HEK293 (cell line): ENCODE measurements around the gene FSTL3.

ENCODE experiments used
- CTCF ChIA-PET: fragments of 350-600 bp; formaldehyde crosslinking; extraction: SDS; loops from one replicate; lab custom pipeline; 2021; ENCODE audit warnings: antibody characterized with exemption; lab: Yijun Ruan, JAX
- POLR2A ChIA-PET: fragments of 300-600 bp; formaldehyde crosslinking; extraction: SDS; loops from one replicate; lab custom pipeline; 2020; ENCODE audit warnings: antibody characterized with exemption, inconsistent platforms; lab: Yijun Ruan, JAX
- H3K27ac ChIP-seq: fragments of 200-500 bp; sonication (Bioruptor generic); 2 replicates; pipeline ENCODE4 v1.5.1; 2014; ENCODE audit warnings: low read depth, low read length, control low read depth, inconsistent platforms; ENCODE audit errors: extremely low read depth
- H3K36me3 ChIP-seq, 2 experiments: fragments of 200-500 bp in 1 of 2; sonication (Bioruptor generic) in 1 of 2; 1 replicate in 1 of 2; 2 replicates in 1 of 2; pipeline ENCODE4 v1.5.1; 2014 to 2017; ENCODE audit warnings: inconsistent platforms in 2 of 2, low read length in 2 of 2; ENCODE audit not compliant: control insufficient read depth in 2 of 2, insufficient read depth in 1 of 2
- H3K4me1 ChIP-seq: fragments of 200-500 bp; sonication (Bioruptor generic); 2 replicates; pipeline ENCODE4 v1.5.1; 2014; ENCODE audit warnings: mild to moderate bottlenecking, low read length, inconsistent platforms; ENCODE audit not compliant: control insufficient read depth, insufficient read depth
- H3K4me3 ChIP-seq: 2 replicates; pipeline ENCODE4 v1.5.1; 2011; ENCODE audit warnings: low read depth, mild to moderate bottlenecking, control low read depth, low read length, moderate library complexity
- H3K9me3 ChIP-seq: fragments of 200-500 bp; sonication (Bioruptor generic); 2 replicates; pipeline ENCODE4 v1.5.1; 2014; ENCODE audit warnings: low read depth, low read length, inconsistent platforms; ENCODE audit not compliant: control insufficient read depth, insufficient read depth
- FEZF1 ChIP-seq: fragments of 450-650 bp; formaldehyde crosslinking; IDR thresholded peaks from 2 replicates; pipeline ENCODE4 v1.5.1; 2016; ENCODE audit warnings: missing biosample characterization, missing genetic modification characterization
- HOXC10 ChIP-seq: sonication (generic); formaldehyde crosslinking; IDR thresholded peaks from 2 replicates; pipeline ENCODE4 v1.8.1; 2023; ENCODE audit warnings: mild to moderate bottlenecking, missing genetic modification reagents
- KLF8 ChIP-seq: fragments of 450-650 bp; formaldehyde crosslinking; IDR thresholded peaks from 2 replicates; pipeline ENCODE4 v1.5.1; 2016; ENCODE audit warnings: missing biosample characterization, missing genetic modification characterization
- MYNN ChIP-seq: fragments of 450-650 bp; formaldehyde crosslinking; IDR thresholded peaks from 2 replicates; pipeline ENCODE4 v1.5.1; 2016; ENCODE audit warnings: missing biosample characterization, missing genetic modification characterization, borderline replicate concordance
- SP2 ChIP-seq: fragments of 450-650 bp; formaldehyde crosslinking; IDR thresholded peaks from 2 replicates; pipeline ENCODE4 v1.5.1; 2016; ENCODE audit warnings: missing biosample characterization, missing genetic modification characterization
- SP3 ChIP-seq: fragments of 450-650 bp; formaldehyde crosslinking; IDR thresholded peaks from 2 replicates; pipeline ENCODE4 v1.5.1; 2016; ENCODE audit warnings: missing biosample characterization, missing genetic modification characterization
- ZBTB6 ChIP-seq: fragments of 450-650 bp; formaldehyde crosslinking; IDR thresholded peaks from 2 replicates; pipeline ENCODE4 v1.5.1; 2017; ENCODE audit warnings: missing biosample characterization, missing genetic modification characterization
- ZFHX2 ChIP-seq: fragments of 450-650 bp; formaldehyde crosslinking; conservative IDR thresholded peaks from 2 replicates; pipeline ENCODE4 v1.5.1; 2016; ENCODE audit warnings: missing biosample characterization, missing genetic modification characterization
- ZFP3 ChIP-seq: fragments of 450-650 bp; formaldehyde crosslinking; IDR thresholded peaks from 2 replicates; pipeline ENCODE4 v1.5.1; 2016; ENCODE audit warnings: low read depth, missing biosample characterization, missing genetic modification characterization
- ZNF133 ChIP-seq: fragments of 450-650 bp; formaldehyde crosslinking; IDR thresholded peaks from 2 replicates; pipeline ENCODE4 v1.5.1; 2016; ENCODE audit warnings: missing biosample characterization, missing genetic modification characterization
- ZNF146 ChIP-seq: fragments of 450-650 bp; formaldehyde crosslinking; IDR thresholded peaks from 2 replicates; pipeline ENCODE4 v1.5.1; 2016; ENCODE audit warnings: missing biosample characterization, missing genetic modification characterization
- ZNF157 ChIP-seq: fragments of 450-650 bp; formaldehyde crosslinking; IDR thresholded peaks from 2 replicates; pipeline ENCODE4 v1.5.1; 2016; ENCODE audit warnings: missing biosample characterization, missing genetic modification characterization
- ZNF16 ChIP-seq: fragments of 450-650 bp; formaldehyde crosslinking; IDR thresholded peaks from 2 replicates; pipeline ENCODE4 v1.5.1; 2016; ENCODE audit warnings: low read depth, missing biosample characterization, missing genetic modification characterization
- ZNF280D ChIP-seq: fragments of 450-650 bp; formaldehyde crosslinking; IDR thresholded peaks from 2 replicates; pipeline ENCODE4 v1.5.1; 2016; ENCODE audit warnings: missing biosample characterization, missing genetic modification characterization
- ZNF335 ChIP-seq: fragments of 450-650 bp; formaldehyde crosslinking; conservative IDR thresholded peaks from 2 replicates; pipeline ENCODE4 v1.5.1; 2016; ENCODE audit warnings: missing biosample characterization, missing genetic modification characterization
- ZNF354C ChIP-seq: fragments of 450-650 bp; formaldehyde crosslinking; IDR thresholded peaks from 2 replicates; pipeline ENCODE4 v1.5.1; 2016; ENCODE audit warnings: missing biosample characterization, missing genetic modification characterization, low read depth, borderline replicate concordance
- ZNF366 ChIP-seq: fragments of 450-650 bp; formaldehyde crosslinking; conservative IDR thresholded peaks from 2 replicates; pipeline ENCODE4 v1.5.1; 2016; ENCODE audit warnings: missing biosample characterization, missing genetic modification characterization
- ZNF391 ChIP-seq: fragments of 450-650 bp; formaldehyde crosslinking; IDR thresholded peaks from 2 replicates; pipeline ENCODE4 v1.5.1; 2016; ENCODE audit warnings: low read depth, missing biosample characterization, missing genetic modification characterization, borderline replicate concordance
- ZNF596 ChIP-seq: fragments of 450-650 bp; IDR thresholded peaks from 2 replicates; pipeline ENCODE4 v1.5.0; 2018; ENCODE audit warnings: missing biosample characterization, mild to moderate bottlenecking, missing genetic modification characterization, moderate library complexity
- ZNF843 ChIP-seq: fragments of 450-650 bp; formaldehyde crosslinking; IDR thresholded peaks from 2 replicates; pipeline ENCODE4 v1.5.1; 2016; ENCODE audit warnings: missing biosample characterization, missing genetic modification characterization
- ZSCAN23 ChIP-seq: fragments of 450-650 bp; formaldehyde crosslinking; IDR thresholded peaks from 2 replicates; pipeline ENCODE4 v1.5.1; 2016; ENCODE audit warnings: missing biosample characterization, missing genetic modification characterization
- ZSCAN30 ChIP-seq: fragments of 450-650 bp; IDR thresholded peaks from 2 replicates; pipeline ENCODE4 v1.5.1; 2018; ENCODE audit warnings: missing biosample characterization, mild to moderate bottlenecking, missing genetic modification characterization, moderate library complexity
- TF ChIP-seq, protein P1 (sequence below): fragments of 450-650 bp; formaldehyde crosslinking; IDR thresholded peaks from 2 replicates; pipeline ENCODE4 v1.5.1; 2016; ENCODE audit warnings: missing biosample characterization, missing genetic modification characterization
- TF ChIP-seq, protein P2 (sequence below): fragments of 450-650 bp; formaldehyde crosslinking; IDR thresholded peaks from 2 replicates; pipeline ENCODE4 v1.5.1; 2016; ENCODE audit warnings: missing biosample characterization, missing genetic modification characterization, low read depth
- TF ChIP-seq, protein P3 (sequence below): fragments of 450-650 bp; formaldehyde crosslinking; IDR thresholded peaks from 2 replicates; pipeline ENCODE4 v1.5.1; 2016; ENCODE audit warnings: missing biosample characterization, missing genetic modification characterization

FSTL3 gene

GRCh38 chr19:680287-681028 lies 4.3 kb downstream of the FSTL3 start (continued):
- TF ChIP-seq ZSCAN30 (tag by site-specific recombination) (peak; percentile 60; the same call in 1 of the 2 replicates), HOXC10 (CRISPR knock-in tag) (no peak), ZNF157 (no peak), ZFP3 (tag by site-specific recombination) (no peak), ZSCAN23 (tag by site-specific recombination) (no peak), ZNF596 (tag by site-specific recombination) (no peak), ZNF335 (peak; percentile 80)
- TF ChIP-seq, protein P1, sequence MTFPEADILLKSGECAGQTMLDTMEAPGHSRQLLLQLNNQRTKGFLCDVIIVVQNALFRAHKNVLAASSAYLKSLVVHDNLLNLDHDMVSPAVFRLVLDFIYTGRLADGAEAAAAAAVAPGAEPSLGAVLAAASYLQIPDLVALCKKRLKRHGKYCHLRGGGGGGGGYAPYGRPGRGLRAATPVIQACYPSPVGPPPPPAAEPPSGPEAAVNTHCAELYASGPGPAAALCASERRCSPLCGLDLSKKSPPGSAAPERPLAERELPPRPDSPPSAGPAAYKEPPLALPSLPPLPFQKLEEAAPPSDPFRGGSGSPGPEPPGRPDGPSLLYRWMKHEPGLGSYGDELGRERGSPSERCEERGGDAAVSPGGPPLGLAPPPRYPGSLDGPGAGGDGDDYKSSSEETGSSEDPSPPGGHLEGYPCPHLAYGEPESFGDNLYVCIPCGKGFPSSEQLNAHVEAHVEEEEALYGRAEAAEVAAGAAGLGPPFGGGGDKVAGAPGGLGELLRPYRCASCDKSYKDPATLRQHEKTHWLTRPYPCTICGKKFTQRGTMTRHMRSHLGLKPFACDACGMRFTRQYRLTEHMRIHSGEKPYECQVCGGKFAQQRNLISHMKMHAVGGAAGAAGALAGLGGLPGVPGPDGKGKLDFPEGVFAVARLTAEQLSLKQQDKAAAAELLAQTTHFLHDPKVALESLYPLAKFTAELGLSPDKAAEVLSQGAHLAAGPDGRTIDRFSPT (tag by site-specific recombination) = peak; percentile 74

GRCh38 chr19:681029-682019 lies 5.1 kb downstream of the FSTL3 start:
- Histone ChIP-seq H3K27ac (no peak overlapping the region; the same call in 1 of the 2 replicates), H3K4me3 (peak overlapping the region; percentile 50), H3K36me3 (no peaks in the 10 kb centered on the region), H3K4me1 (no peaks in the 10 kb centered on the region), H3K9me3 (no peaks in the 10 kb centered on the region)
- TF ChIP-seq ZBTB6 (tag by site-specific recombination) (no peak), ZNF391 (tag by site-specific recombination) (no peak), ZNF366 (tag by site-specific recombination) (no peak), KLF8 (tag by site-specific recombination) (peak; percentile 84; the same call in 1 of the 2 replicates), ZFHX2 (tag by site-specific recombination) (no peak), ZNF843 (tag by site-specific recombination) (0 out of 2 replicates have a peak, but pooled peaks have one; percentile 2), MYNN (tag by site-specific recombination) (no peak), SP3 (tag by site-specific recombination) (peak; percentile 3; the same call in 1 of the 2 replicates), ZNF146 (tag by site-specific recombination) (no peak), ZNF133 (tag by site-specific recombination) (no peak), ZNF280D (no peak), FEZF1 (no peak), ZNF354C (no peak), SP2 (tag by site-specific recombination) (peak; percentile 9; the same call in 1 of the 2 replicates), ZNF16 (tag by site-specific recombination) (no peak)
- TF ChIP-seq, protein P2, sequence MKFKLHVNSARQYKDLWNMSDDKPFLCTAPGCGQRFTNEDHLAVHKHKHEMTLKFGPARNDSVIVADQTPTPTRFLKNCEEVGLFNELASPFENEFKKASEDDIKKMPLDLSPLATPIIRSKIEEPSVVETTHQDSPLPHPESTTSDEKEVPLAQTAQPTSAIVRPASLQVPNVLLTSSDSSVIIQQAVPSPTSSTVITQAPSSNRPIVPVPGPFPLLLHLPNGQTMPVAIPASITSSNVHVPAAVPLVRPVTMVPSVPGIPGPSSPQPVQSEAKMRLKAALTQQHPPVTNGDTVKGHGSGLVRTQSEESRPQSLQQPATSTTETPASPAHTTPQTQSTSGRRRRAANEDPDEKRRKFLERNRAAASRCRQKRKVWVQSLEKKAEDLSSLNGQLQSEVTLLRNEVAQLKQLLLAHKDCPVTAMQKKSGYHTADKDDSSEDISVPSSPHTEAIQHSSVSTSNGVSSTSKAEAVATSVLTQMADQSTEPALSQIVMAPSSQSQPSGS (tag by site-specific recombination) = no peak
- TF ChIP-seq, protein P3, sequence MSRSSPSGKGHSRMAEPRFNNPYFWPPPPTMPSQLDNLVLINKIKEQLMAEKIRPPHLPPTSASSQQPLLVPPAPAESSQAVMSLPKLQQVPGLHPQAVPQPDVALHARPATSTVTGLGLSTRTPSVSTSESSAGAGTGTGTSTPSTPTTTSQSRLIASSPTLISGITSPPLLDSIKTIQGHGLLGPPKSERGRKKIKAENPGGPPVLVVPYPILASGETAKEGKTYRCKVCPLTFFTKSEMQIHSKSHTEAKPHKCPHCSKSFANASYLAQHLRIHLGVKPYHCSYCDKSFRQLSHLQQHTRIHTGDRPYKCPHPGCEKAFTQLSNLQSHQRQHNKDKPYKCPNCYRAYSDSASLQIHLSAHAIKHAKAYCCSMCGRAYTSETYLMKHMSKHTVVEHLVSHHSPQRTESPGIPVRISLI = no peak
- ChIA-PET POLR2A (interaction anchor here (0.6 to 1.3 kb wide), 9 partner anchors 16 to 571 kb away, joined by 3 to 8 read pairs (median 4); no protein-coding TSS in a partner anchor), CTCF (interaction anchor here (0.6 to 0.8 kb wide), 3 partner anchors 15 to 89 kb away, joined by 3 read pairs; no protein-coding TSS in a partner anchor)
